Esophagus muscularis mucosa (tissue), 4 donors: ENCODE data around the gene SP110.

ENCODE experiments used
- CTCF ChIP-seq, 3 experiments: fragments of 200-600 bp in 2 of 3; fragments of 450-650 bp in 1 of 3; sonication (generic) in 2 of 3; IDR thresholded peaks; one replicate each; pipeline ENCODE4 v1.5.1; 2017 to 2019; ENCODE audit warnings: antibody characterized with exemption in 3 of 3, mild to moderate bottlenecking in 2 of 3, moderate library complexity in 1 of 3
- EP300 ChIP-seq: sonication (generic); formaldehyde crosslinking; IDR thresholded peaks from one replicate; pipeline ENCODE4 v1.6.1; 2017; ENCODE audit warnings: antibody characterized with exemption
- POLR2A ChIP-seq: fragments of 450-650 bp; IDR thresholded peaks from one replicate; pipeline ENCODE4 v1.6.1; 2017; ENCODE audit warnings: antibody characterized with exemption, moderate library complexity, mild to moderate bottlenecking, low read depth
- POLR2AphosphoS5 ChIP-seq, 2 donors: sonication (generic); formaldehyde crosslinking; IDR thresholded peaks; one replicate each; pipeline ENCODE4 v1.6.1; 2017; ENCODE audit warnings: antibody characterized with exemption in 2 of 2

- no peak for TF ChIP-seq CTCF (IDR thresholded peaks at IDR 0.05)
- TF ChIP-seq POLR2AphosphoS5 (IDR thresholded peaks at IDR 0.05), result no peak
- TF ChIP-seq POLR2A, result no peak
- no peak for TF ChIP-seq EP300
These were observed 46.9 kb upstream of the SP110 start for GRCh38 chr2:230266638-230267037.
